HG03095 (cell line): ENCODE measurements around the gene ORC5.

ENCODE experiments used
- ATAC-seq: cut with Tn5 transposase; IDR thresholded peaks from one replicate; pipeline ENCODE4 v1.9.1; 2021; ENCODE audit warnings: moderate library complexity; ENCODE audit not compliant: unreplicated experiment

The ORC5 gene

DNA sequence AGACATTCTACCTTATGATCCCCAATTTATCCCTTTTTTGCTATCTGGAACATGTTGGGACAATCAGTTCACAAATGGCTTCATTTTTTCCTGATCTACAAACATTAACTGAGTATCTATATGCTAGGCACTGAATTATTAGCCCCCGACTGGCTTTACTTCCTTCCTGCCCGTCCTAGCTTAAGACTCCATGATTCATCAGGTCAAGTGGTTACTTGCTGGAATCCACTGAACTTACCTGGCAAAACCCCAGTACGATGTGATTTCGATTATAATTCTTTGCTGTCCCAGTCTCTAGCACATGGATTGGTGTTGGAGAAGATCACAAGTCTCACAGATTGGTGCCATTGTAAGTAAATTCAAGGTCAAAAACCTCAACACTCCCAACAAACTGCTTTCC lies 77.1 kb downstream of the ORC5 start:
- no peak for ATAC-seq

DNA sequence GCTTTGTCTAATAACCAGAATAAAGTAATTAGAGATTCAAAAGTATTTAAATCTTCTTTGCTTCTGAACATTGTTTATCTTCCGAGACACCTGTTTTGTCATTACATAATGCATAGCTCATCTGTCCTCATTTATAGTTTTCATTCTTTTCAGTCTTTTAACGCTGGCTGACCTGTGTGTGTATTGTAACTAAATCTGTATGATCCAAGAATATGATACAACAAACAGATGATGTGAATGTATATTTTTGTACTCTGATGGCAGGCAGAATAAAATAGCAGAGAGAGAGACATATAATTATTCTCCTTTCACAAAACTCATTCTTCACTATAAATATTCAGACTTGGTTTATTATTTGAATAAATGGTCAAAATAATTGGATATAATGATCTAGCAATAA lies 80.6 kb downstream of the ORC5 start:
- no peak for ATAC-seq

DNA sequence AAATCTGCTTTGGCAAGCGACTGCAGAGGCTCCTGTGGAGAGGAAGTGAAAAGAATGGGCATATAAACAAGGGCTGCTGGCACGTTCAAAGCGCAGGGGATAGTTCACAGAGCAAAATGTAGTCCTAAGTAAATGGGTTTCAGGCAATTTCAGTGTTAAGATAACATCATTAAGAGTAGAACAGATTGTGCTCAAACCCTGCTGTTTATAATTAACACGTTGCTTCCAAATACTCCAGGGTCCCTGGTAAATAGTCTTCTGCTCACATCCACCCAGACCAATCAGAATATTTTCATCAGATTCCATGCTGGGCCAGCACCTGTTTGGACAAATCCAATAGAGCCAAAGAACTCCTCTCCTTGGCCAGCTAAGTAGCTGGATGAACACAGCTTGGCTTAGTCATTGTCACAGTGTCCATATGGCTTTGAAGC lies 81.4 kb downstream of the ORC5 start:
- ATAC-seq: no peak

DNA sequence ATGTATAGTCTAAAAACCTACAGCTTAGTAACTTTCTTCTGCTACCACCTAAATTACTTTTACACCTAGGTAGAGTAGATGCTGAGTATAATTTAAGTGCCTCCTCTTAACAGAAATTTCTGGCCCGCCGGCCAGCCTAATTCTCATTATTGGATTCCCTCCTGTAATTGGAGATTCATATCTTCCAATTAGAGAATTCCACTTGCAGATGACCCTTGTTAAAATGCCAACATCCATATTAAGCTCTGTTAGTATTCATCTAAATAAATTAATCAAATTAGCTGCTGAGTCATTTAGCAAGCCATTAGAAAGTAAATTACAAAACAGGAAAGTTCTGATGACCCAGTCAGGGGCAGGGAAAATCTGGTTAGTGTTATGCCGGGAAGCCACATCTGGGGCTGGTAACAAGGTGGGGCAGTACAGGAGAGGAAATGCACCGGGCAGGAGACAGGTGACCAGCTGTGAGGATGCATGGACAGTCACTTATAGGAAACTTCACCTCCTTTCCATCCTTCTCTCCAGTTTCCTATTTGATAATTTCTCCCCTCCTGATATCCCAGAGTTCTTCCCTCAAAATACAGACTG lies 82.8 kb downstream of the ORC5 start:
- no peak for ATAC-seq

DNA sequence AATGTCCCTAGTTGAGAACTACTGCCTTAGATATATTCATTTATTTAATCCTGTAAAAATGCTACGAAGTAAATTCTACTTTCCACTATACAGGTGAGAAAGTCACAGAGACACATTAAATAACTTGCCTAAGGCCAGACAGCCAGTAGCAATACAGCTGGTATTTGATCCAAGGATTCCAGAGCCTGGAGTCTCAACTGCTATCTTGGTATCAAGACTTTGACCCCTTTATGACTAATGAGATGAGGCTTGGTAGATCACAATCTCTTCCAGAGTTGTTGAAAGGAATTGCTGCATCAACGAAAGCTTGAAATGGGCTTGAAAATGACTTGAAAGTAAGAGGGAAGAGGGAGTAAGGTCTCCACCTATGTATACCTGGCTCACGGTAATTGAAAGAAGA lies 83.3 kb downstream of the ORC5 start:
- ATAC-seq: no peak

DNA sequence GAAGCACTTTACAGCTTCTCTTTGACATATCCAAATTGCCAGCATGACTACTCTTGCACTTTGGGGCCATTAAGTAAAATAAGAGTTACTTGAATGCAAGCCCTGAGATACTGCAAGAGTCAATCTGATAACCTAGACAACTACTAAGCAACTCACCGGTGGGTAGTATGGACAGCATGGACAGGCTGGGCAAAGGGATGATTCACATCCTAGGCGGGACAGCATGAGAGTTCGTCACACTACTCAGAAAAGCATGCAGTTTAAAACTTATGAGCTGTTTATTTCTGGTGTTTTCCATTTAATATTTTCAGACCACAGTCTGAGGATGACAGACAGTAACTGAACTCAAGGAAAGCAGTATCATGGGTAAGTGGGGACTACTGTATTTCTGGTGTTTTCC lies 84.0 kb downstream of the ORC5 start:
- ATAC-seq: no peak

DNA sequence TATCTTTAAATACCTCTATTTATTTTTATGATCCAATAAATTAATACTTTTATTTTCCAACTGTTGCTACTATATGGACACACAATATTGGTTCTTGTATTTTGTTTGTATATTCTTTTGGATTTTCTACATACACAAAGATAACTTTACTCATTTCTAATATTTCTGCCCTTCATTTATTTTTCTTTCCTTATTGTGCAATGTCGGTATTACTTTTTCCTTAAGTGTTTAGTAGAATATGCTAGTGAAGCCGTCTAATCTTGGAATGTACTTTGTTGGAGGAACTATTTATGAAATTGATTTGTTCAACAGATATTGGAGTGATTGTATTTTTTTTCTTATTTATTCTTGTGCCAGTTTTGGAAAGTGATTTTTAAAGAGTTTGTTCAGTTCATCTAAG lies 94.0 kb downstream of the ORC5 start:
- no peak for ATAC-seq

DNA sequence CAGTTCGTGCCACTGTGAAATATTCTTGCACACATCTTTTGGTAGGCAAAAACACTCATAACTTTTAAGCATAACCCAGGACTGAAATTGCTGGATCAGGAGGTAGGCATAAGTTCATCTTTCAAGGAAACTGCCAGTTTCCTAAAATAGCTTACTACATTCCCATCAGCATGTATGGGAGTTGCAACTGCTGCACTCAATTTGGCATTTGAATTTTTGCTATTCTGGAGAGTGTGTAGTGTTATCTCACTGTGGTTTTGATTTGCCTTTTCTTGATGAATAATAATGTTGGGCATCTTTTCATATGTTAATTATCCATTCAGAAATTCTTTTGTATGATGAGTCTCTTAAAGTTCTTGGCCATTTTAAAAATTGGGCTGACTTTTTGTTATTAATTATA lies 95.2 kb downstream of the ORC5 start:
- no peak for ATAC-seq

DNA sequence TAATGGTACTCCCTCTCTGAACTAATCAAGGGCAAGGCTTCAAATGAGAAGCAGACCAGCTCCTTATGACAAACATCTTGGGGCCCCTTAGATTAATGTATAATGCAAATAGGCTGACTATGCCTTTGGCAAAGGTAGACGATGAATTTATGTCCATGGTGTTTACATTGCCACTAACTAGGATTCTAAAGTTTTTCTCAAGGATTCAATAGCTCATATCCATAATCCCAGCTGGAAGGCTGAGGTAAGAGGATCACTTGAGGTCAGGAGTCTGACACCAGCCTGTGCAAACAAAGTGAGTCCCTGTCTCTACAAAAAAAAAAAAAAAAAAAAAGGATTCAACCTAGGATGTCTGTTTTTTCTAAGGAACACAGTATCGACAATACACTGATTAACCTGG lies 96.5 kb downstream of the ORC5 start:
- ATAC-seq: no peak

DNA sequence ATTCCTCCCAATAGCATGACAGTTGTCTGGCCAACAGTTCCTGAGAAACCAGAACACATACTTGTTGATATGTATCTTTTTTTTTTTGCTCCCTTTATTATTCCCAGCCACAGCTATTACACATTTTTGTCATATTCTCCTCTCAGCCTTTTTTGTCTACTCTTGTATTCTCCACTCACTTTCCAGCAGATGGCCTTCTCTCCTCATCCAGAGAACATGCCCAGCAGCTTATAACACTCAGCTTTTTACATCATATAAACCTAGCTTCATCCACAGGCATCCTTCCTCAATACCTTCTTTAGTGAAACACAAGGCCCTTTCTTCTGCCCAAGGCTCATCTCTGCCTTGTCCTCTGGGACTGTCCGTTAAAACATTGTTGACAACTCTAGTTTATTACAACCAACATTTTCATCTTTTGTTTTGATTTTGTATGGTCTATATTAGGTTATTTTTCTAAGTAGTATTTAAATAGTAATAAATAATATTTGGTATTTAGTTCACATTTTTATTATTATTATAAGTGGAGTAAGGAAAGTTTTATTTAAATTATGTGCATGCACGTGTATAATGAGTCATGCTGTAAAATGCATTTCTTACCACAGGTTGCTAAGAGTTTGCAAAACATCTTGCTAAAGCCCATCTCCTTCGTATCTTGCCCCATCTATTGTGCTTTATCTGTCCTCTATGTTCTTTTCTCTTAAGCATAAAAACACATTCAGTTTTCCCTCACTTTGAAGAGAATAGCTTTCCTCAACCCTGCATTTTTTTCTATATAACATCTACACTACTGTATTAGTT lies 101.5 kb downstream of the ORC5 start:
- no peak for ATAC-seq

DNA sequence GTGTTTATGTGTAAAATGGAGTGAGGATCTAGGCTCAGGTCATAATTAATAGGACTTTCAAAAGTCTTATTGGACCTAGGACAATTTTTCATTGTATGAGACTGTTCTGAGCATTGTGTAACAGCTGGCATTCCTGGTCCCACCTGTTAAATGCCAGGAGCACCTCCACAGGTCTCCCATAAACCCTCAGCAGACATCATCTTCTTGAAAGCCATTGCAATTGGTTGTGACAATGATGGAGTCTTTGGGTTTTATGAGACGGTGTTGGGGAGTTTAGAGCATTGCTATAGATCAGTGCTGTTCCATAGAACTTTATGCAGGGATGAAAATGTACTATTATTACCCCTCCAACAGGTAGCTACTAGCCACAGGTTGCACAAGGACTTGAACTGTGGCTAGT lies 108.9 kb downstream of the ORC5 start:
- no peak for ATAC-seq

DNA sequence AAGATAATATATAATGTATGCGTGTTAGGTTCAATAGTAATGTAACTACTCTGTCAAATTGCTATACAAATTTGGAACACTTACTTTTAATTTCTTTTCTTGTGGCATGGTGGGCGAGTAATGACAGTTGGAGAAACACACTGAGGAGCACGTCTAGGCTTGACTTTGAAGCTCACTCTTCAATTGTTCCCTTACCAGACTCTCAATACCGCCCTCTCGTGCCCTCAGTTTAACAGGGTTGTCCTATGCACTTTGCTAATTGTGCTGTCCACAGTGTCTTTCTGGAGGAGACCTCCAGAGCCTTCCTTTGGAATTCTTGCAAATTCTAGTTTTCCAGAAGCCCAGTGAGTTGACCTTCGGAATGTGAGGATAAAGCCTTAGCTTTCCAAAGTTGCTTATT lies 111.1 kb downstream of the ORC5 start:
- no peak for ATAC-seq

DNA sequence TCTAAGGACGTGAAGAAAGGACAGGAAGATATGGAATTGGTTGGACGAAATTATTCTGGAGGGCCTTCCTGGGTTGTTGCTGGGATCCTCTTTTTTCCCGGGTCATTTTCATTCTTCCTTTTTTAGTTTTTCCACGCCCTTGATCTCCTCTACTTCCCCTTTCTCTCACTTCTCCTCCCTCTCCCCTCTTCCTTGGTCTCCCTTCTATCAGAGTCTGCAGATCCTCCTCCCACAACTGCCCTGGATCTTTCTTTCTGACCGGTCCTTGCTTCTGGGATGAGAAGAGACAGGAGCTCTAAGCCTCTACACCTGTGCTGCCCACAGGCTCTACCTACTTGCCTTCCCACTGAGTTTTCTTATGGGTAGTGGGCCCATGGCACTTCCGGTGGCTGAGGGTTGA lies 114.7 kb downstream of the ORC5 start:
- no peak for ATAC-seq

DNA sequence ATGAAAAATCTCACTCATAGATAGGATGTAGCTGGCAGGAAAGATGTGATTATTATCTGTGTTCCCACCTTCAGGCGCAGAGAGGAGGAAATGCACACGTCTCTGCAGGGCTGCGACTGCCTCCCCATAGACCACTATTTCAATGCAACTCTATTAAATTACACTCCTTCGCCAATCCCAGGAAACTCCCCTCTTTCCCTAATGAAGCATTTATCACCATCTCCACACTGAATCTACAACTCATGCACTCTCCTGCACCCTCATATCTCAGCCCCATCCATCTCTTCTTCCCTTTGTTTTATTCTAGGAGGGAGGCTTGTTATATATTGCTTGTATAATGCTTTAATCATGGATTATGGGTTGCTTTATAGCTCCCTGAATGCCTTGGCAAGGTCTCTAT lies 116.6 kb downstream of the ORC5 start:
- no peak for ATAC-seq

DNA sequence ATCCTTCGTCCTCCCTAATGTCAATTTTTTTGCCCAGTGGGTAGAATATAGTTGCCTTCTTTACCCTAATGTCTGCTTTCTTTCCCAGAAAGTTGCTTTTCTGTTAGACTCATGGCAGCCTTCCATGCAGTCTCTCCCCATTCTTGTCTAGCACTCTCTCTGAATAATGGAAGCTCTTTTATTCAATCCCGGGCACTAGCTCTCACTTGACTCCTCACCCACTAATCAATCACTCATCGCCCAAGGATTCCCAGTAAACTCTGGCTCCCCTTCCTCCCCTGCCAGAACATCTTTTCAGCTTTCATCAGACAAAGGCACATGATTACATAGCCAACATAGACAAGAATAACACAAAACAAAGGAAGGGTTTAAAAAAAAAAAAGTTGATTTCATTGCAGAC lies 118.2 kb downstream of the ORC5 start:
- ATAC-seq: no peak

DNA sequence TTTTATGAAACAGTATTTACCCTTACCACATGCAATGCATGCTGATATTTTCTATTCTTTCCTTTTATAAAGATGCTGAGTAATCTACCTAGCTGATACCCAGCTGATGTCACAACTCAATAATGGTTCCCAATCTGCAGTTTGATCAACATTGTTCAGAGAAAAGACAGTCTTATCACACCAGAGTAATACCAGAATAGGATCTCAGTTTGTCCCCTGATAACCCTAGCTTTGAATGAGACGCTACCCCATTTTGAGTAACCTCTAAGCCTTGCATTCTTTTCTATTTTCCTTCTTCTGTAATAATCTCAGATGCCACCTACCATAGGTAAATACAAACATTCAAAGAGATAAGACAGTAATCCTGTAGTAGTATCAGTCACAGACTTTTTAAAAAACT lies 118.8 kb downstream of the ORC5 start:
- ATAC-seq: no peak
